HG02943 (cell line): ENCODE data around the gene CCN5.
"Not testable (repeated sequence)": the region's sequence is repeated elsewhere in the genome, so short reads cannot be mapped to it uniquely, and the experiment has no call there.

Source experiments
- ATAC-seq: cut with Tn5 transposase; IDR thresholded peaks from one replicate; pipeline ENCODE4 v1.9.1; 2021; ENCODE audit warnings: mild to moderate bottlenecking, low read depth, moderate library complexity; ENCODE audit not compliant: unreplicated experiment

Gene CCN5

GRCh38 chr20:44752099-44752931 lies 37.1 kb downstream of the CCN5 start:
- no peak for ATAC-seq

DNA sequence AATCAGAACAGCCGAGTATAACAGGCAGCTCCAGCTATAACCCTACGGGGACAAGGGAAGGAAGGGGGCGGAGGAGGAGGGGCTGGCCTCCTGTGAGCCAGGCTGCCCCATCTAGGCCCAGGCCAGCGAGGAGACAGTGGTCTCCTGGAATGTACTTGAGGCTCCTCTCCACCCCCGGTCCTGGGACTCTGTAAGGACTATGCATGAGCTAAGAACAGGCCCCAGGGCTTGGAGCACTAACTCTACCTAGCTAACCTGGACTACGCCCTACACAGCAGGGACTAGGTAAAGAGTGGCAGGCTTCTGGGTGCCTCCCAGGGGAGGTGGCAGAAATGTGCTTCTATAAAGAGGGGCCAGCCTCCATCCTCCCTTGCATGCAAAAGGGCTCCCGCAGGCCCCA lies 39.4 kb downstream of the CCN5 start:
- no peak for ATAC-seq

GRCh38 chr20:44756011-44756688 lies 41.0 kb downstream of the CCN5 start:
- no peak for ATAC-seq

GRCh38 chr20:44756956-44757355 lies 41.8 kb downstream of the CCN5 start:
- no peak for ATAC-seq

DNA sequence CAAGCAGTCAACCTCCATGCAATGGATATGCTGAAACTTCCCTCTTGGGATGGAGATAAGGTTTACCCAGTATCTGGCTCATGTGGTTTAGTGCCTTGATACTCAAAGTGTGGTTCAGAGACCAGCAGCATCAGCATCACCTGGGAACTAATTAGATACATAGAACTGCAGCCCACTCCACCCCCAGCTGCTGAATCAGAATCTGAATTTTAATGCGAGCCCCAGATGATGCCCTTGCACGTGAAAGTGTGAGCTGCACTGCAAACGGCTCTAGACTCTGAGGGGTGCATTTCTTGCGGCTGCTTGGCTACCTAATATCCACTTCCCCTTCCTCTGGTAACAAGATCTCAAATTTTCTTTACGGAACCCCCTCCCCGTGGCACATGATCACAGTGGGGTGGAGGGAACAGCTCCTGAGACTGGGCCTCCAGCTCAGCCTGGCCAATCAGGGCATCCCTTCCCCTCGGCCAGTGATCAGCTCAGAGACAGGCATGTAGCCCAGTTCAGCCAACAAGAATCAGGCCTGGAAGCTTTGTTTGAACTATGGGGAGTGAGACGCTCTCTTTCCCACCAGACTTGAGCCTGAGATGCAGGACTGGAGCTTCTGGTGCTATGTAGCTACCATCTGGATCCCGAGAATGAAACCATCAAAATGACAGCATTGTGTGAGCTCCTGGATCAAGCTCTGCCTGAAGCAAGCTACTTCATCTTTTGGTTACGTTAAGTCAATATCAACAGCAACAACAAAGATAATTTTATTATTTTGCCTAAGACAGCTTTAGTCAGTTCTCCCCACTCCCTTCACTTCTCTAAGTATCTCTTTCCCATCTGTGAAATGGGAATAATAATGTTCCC lies 43.3 kb downstream of the CCN5 start:
- ATAC-seq = no peak

DNA sequence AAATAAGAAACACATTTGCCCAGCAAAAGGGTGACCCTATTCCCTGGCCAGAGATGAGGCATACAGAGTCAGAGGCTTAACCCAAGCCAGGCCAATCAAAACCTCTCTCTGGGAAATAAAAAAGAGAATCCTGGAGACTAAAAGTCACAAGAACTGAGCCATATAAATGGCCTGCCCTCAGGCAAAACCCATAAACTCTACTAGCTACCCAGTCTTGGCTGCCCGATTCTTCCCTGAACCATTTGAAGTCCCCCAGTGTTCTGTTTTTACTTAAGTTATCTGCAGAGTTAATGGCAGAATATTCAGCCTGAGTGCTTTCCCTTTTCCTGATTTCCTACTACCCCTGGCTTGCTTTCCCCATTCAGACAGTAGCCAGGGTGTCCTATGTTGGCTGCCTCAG lies 44.4 kb downstream of the CCN5 start:
- no peak for ATAC-seq

DNA sequence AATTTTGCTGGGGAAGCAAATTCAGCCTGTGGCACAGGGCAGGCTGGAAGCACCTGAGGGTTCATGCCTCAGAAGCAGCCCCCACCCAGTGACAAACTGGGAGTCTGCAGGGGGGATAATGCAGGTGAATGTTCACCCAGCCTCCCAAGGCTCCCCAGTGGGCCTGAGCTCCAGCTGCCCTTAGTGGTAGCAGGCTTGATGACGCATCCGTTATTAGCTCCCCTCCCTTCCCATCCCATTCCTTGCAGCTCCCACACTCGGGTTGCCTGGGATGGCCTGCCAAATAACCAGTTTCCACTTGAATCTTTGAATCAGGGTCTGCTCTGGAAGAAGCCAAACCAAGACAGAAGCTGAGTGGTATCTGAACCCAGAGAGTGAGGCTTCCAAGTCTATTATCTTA lies 46.3 kb downstream of the CCN5 start:
- no peak for ATAC-seq

GRCh38 chr20:44762466-44763140 lies 47.4 kb downstream of the CCN5 start:
- no peak for ATAC-seq

- ATAC-seq = not testable (repeated sequence)
Observed at GRCh38 chr20:44763798-44764197, 48.6 kb downstream of the CCN5 start.

DNA sequence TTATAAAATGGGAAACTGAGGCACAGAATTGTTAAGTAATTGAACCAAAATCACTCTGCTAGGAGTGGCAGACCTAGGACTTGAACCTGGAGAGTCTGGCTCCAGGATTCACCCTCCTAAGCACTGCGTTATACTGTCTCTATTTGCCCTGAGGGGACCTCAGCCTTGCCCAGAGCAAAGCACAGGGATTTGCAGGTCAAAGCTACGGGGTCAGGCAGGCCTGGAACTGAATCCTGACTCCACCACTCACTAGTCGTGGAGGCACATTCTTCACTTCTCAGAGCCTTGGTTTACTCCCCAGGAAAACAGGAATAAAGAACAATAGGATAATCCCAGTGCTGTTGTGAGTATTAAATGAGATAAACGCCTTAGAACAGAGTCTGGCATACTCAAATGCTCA lies 49.9 kb downstream of the CCN5 start:
- no peak for ATAC-seq

GRCh38 chr20:44765701-44766347 lies 50.7 kb downstream of the CCN5 start:
- no peak for ATAC-seq

GRCh38 chr20:44768256-44768655 lies 53.1 kb downstream of the CCN5 start:
- ATAC-seq = no peak

- no peak for ATAC-seq
Observed at GRCh38 chr20:44768854-44769480, 53.8 kb downstream of the CCN5 start.

- ATAC-seq = no peak
Observed at GRCh38 chr20:44769481-44769863, 54.3 kb downstream of the CCN5 start.

DNA sequence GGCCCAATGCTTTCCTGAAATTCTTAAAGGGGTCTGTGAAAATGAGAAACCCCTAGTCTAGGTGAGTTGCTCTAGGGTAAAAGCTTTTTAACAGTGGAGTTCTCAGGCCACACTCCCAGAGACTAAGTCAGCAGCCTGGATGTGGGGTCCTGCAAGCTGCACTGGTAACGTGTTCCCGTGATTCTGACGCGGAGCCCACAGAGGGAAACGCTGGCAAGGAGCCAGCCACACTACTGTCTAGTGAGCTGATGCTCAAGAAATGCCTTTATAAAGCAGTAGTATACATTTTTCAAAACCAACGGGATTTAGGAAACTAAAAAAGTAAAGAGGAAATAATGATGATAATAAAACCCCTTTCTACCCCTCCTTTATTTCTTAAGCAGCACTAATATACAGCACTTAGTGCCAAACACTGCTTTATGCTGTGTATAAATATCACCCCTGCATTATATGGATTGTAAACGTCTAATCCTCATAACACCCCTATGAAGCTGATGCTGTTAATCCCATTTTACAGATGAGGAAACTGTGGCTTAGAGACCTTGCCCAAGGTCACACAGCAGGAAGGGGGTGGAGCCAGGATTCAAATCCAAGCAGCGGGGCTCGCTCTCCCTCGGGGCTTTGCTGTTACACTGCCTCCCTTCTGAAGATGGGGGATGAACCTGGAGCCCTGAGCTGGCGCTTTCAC lies 55.5 kb downstream of the CCN5 start:
- ATAC-seq = no peak

DNA sequence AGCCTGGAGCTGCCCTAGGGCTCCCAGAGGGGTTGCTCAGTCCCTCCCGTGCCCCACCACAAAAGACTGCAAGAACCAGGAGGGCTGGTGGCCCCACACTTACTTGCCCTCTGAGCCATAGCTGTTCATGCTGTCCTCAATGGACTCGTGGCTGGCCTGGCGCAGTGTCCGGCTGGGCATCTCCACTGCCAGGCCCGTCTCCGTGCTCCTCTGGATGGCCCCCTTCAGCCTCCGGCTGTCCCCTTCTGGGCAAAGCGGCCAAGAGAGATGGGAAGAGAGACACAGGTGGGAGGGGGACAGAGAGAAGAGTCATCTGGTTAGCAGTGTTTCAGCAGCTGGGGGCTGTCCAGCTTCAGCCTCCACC lies 56.0 kb downstream of the CCN5 start:
- no peak for ATAC-seq

GRCh38 chr20:44772636-44773035 lies 57.5 kb downstream of the CCN5 start:
- ATAC-seq = no peak

DNA sequence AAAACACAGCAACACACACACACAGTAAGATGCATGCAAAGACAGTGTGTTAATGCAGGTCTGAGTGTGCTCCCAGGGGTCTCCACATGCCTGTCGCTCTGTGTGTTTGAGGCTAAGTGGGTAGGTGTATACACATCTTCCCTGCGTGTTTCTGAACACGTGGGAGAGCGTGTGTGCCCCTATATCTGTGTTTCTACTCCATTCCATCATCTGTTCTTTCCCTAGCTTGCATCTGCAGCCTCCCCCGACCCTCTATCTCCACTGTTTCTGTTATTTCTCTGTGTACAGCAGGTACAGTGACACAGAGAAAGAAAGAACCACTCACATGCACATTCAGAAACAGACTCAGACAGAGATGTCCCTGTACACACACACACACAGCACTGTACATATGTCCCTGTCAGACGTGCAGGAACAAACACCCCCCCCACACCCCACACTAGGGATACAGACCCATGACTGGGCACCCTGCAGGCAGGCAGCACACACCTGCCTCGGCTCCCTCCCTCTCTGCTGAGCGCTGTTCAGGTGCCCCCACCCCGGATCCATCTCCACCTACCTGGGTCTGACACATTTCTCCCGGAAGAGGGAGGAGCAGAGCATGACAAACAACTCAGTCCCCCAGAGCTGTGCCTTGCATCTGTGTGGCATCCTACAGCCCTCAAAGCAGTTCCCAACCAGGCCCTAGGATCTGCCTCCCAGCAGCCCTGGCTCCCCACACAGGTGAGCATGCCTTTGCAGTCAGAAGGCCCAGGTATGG lies 58.1 kb downstream of the CCN5 start:
- ATAC-seq = no peak
